HL-60 (cell line): ENCODE data around the gene SPEN.

Source experiments
- GABPA ChIP-seq: IDR thresholded peaks from 2 replicates; pipeline ENCODE4 v1.6.1; 2012; ENCODE audit warnings: low read depth
- REST ChIP-seq: IDR thresholded peaks from 2 replicates; pipeline ENCODE4 v1.6.1; 2012; ENCODE audit warnings: low read depth; ENCODE audit not compliant: insufficient replicate concordance
- TF ChIP-seq, protein P1 (sequence below): IDR thresholded peaks from one replicate; pipeline ENCODE4 v1.5.1; 2011; ENCODE audit warnings: low read length, control low read depth, inconsistent platforms; ENCODE audit not compliant: insufficient read depth

DNA sequence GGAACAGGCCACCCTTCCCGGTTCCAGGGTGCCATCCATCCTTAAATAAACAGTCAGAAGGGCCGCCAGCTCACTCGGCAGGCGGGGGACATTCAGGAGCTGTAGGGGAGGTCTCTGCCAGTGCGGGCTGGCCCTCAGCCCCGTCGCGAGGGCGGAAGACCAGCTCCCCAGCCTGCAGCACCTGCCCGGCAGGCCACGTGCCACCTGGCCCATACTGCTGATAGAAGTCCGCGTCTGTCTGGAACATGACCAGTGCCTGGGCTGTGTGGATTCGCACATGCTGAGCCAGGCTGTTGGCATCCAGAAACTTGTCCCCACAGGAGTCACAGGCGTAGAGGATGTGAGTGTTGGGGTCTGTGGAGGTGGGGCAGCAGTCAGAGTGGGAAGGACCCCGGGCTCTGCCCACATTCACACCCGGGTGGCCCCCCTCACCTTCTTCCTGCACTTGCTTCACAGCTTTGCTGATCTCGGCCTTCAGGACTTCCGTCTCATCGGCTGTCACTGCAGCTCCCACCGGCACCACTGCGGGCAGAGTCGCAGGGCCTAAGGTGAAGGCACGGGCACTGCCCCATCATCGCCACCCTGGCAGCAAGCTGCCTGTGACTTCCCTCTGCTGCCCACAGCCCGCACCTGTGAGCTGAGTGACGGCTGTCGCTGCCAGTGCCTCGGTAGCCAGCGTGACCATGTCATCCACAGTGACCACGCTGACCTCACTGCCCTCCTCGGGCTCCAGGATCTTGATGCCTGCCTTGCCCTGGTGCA is 94.6 kb downstream of the SPEN start:
- TF ChIP-seq, protein P1, sequence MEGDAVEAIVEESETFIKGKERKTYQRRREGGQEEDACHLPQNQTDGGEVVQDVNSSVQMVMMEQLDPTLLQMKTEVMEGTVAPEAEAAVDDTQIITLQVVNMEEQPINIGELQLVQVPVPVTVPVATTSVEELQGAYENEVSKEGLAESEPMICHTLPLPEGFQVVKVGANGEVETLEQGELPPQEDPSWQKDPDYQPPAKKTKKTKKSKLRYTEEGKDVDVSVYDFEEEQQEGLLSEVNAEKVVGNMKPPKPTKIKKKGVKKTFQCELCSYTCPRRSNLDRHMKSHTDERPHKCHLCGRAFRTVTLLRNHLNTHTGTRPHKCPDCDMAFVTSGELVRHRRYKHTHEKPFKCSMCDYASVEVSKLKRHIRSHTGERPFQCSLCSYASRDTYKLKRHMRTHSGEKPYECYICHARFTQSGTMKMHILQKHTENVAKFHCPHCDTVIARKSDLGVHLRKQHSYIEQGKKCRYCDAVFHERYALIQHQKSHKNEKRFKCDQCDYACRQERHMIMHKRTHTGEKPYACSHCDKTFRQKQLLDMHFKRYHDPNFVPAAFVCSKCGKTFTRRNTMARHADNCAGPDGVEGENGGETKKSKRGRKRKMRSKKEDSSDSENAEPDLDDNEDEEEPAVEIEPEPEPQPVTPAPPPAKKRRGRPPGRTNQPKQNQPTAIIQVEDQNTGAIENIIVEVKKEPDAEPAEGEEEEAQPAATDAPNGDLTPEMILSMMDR = no peak
- TF ChIP-seq REST (no peak), GABPA (no peak)
